ENCODE results near the gene MPG.

- TF ChIP-seq REST (IDR thresholded peaks at IDR 0.05), result no peak
- TF ChIP-seq, protein P1, sequence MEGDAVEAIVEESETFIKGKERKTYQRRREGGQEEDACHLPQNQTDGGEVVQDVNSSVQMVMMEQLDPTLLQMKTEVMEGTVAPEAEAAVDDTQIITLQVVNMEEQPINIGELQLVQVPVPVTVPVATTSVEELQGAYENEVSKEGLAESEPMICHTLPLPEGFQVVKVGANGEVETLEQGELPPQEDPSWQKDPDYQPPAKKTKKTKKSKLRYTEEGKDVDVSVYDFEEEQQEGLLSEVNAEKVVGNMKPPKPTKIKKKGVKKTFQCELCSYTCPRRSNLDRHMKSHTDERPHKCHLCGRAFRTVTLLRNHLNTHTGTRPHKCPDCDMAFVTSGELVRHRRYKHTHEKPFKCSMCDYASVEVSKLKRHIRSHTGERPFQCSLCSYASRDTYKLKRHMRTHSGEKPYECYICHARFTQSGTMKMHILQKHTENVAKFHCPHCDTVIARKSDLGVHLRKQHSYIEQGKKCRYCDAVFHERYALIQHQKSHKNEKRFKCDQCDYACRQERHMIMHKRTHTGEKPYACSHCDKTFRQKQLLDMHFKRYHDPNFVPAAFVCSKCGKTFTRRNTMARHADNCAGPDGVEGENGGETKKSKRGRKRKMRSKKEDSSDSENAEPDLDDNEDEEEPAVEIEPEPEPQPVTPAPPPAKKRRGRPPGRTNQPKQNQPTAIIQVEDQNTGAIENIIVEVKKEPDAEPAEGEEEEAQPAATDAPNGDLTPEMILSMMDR (IDR thresholded peaks at IDR 0.05; ENCODE audit: low read depth, low read length, missing input control), result no peak
- TF ChIP-seq YY1 (IDR thresholded peaks at IDR 0.05), result no peak
Measured at GRCh38 chr16:72561-73548, 5.2 kb upstream of the MPG start, which contains the start of gene RHBDF1.

Measured in liver (tissue), 2 donors.